A549 (cell line): Measurements from ENCODE around the gene IL6ST.

ENCODE experiments used
- CTCF ChIP-seq: fragments of >200 bp; sonication (Bioruptor Twin); formaldehyde crosslinking; IDR thresholded peaks from 3 replicates; pipeline ENCODE4 v1.5.1; 2016
- NPAS2 ChIP-seq: fragments of 250-450 bp; sonication (Bioruptor Pico); IDR thresholded peaks from 2 replicates; pipeline ENCODE4 v1.8.0; 2022; ENCODE audit warnings: mild to moderate bottlenecking, moderate library complexity, borderline replicate concordance
- NR3C1 ChIP-seq: fragments of >200 bp; sonication (Bioruptor Twin); formaldehyde crosslinking; IDR thresholded peaks from 3 replicates; pipeline ENCODE4 v1.6.1; 2017
- POLR2A ChIP-seq: IDR thresholded peaks from 2 replicates; pipeline ENCODE4 v1.6.1; 2012; ENCODE audit warnings: mild to moderate bottlenecking, low read length
- SREBF2 ChIP-seq: fragments of 450-650 bp; IDR thresholded peaks from 2 replicates; pipeline ENCODE4 v1.6.1; 2014; ENCODE audit warnings: mild to moderate bottlenecking, moderate library complexity
- TFCP2L1 ChIP-seq: fragments of 250-450 bp; sonication (Bioruptor Pico); IDR thresholded peaks from 2 replicates; pipeline ENCODE4 v1.5.0; 2021; ENCODE audit warnings: mild to moderate bottlenecking

GRCh38 chr5:55936100-55936693 is 58.6 kb downstream of the IL6ST start:
- TF ChIP-seq NPAS2 (CRISPR knock-in tag) (no peak), CTCF (peak; percentile 99), SREBF2 (no peak), NR3C1 (no peak), POLR2A (no peak), TFCP2L1 (CRISPR knock-in tag) (no peak)
